ENCODE data around the gene USP36. TPM values are rescaled to one million over a fixed set of nuclear protein-coding genes. Genes with fewer than 3 reads are reported as not detected.
"Not testable (repeated sequence)": the region's sequence is repeated elsewhere in the genome, so short reads cannot be mapped to it uniquely, and the experiment has no call there.

The USP36 gene
- total RNA-seq, 1 donor from 2014 or later = 53.4 TPM

GRCh38 chr17:78761789-78762406 lies 78.7 kb downstream of the USP36 start:
- H3K36me3 Mint-ChIP-seq = peaks cover 4% of the 10 kb centered on the region
- H3K27ac Mint-ChIP-seq = peak overlapping the region; percentile 63
- peaks cover 6% of the 10 kb centered on the region for H3K9me3 Mint-ChIP-seq
- H3K4me3 Mint-ChIP-seq = no peak overlapping the region
- H3K4me1 Mint-ChIP-seq (ENCODE audit: unreplicated experiment) = peaks cover 29% of the 10 kb centered on the region
- DNase-seq (ENCODE audit: extremely low spot score, unreplicated experiment) = no peak
- no peaks in the 10 kb centered on the region for H3K27me3 Mint-ChIP-seq
- no peak for TF ChIP-seq CTCF (conservative IDR thresholded peaks at IDR 0.05)

- peaks cover 4% of the 10 kb centered on the region for H3K36me3 Mint-ChIP-seq
- peaks cover 32% of the 10 kb centered on the region for H3K4me1 Mint-ChIP-seq (ENCODE audit: unreplicated experiment)
- no peak overlapping the region for H3K27ac Mint-ChIP-seq
- DNase-seq (ENCODE audit: extremely low spot score, unreplicated experiment) = no peak
- TF ChIP-seq CTCF (conservative IDR thresholded peaks at IDR 0.05) = no peak
- peaks cover 6% of the 10 kb centered on the region for H3K9me3 Mint-ChIP-seq
- no peaks in the 10 kb centered on the region for H3K27me3 Mint-ChIP-seq
- no peak overlapping the region for H3K4me3 Mint-ChIP-seq
These were observed 80.7 kb downstream of the USP36 start for GRCh38 chr17:78759969-78760352.

- Mint-ChIP-seq H3K27me3 (no peaks in the 10 kb centered on the region), H3K4me1 (ENCODE audit: unreplicated experiment) (peaks cover 27% of the 10 kb centered on the region), H3K9me3 (peaks cover 6% of the 10 kb centered on the region), H3K27ac (no peak overlapping the region), H3K36me3 (peaks cover 4% of the 10 kb centered on the region), H3K4me3 (no peak overlapping the region)
- TF ChIP-seq CTCF (conservative IDR thresholded peaks at IDR 0.05) = no peak
- DNase-seq (ENCODE audit: extremely low spot score, unreplicated experiment) = no peak
These were observed 81.2 kb downstream of the USP36 start for GRCh38 chr17:78759203-78759968.

GRCh38 chr17:78753316-78754250 lies 87.0 kb downstream of the USP36 start:
- H3K4me1 Mint-ChIP-seq (ENCODE audit: unreplicated experiment) = peaks cover 19% of the 10 kb centered on the region
- H3K36me3 Mint-ChIP-seq = no peaks in the 10 kb centered on the region
- no peak overlapping the region for H3K4me3 Mint-ChIP-seq
- no peak overlapping the region for H3K27ac Mint-ChIP-seq
- no peak for TF ChIP-seq CTCF (conservative IDR thresholded peaks at IDR 0.05)
- no peaks in the 10 kb centered on the region for H3K27me3 Mint-ChIP-seq
- no peak for DNase-seq (ENCODE audit: extremely low spot score, unreplicated experiment)
- no peaks in the 10 kb centered on the region for H3K9me3 Mint-ChIP-seq

GRCh38 chr17:78751447-78752161 lies 89.0 kb downstream of the USP36 start:
- TF ChIP-seq CTCF (conservative IDR thresholded peaks at IDR 0.05) = no peak
- H3K9me3 Mint-ChIP-seq = no peaks in the 10 kb centered on the region
- no peaks in the 10 kb centered on the region for H3K27me3 Mint-ChIP-seq
- H3K27ac Mint-ChIP-seq = peak overlapping the region; percentile 68
- DNase-seq (ENCODE audit: extremely low spot score, unreplicated experiment) = no peak
- no peak overlapping the region for H3K4me3 Mint-ChIP-seq
- H3K4me1 Mint-ChIP-seq (ENCODE audit: unreplicated experiment) = peaks cover 31% of the 10 kb centered on the region
- H3K36me3 Mint-ChIP-seq = no peaks in the 10 kb centered on the region

GRCh38 chr17:78751000-78751399 lies 89.6 kb downstream of the USP36 start:
- peaks cover 35% of the 10 kb centered on the region for H3K4me1 Mint-ChIP-seq (ENCODE audit: unreplicated experiment)
- not testable (repeated sequence) for DNase-seq (ENCODE audit: extremely low spot score, unreplicated experiment); H3K36me3 Mint-ChIP-seq; H3K27me3 Mint-ChIP-seq; H3K27ac Mint-ChIP-seq; H3K9me3 Mint-ChIP-seq; H3K4me3 Mint-ChIP-seq

Data from type B pancreatic cell (in vitro differentiated cells).